Astrocyte (in vitro differentiated cells and primary cell): ENCODE measurements around the gene PGM2.

Experiments
- EZH2 ChIP-seq: IDR thresholded peaks from 2 replicates; pipeline ENCODE4 v1.6.1; 2012; ENCODE audit warnings: mild to moderate bottlenecking, low read length, inconsistent platforms; ENCODE audit not compliant: insufficient read depth
- TF ChIP-seq, protein P1 (sequence below): IDR thresholded peaks from 2 replicates; pipeline ENCODE4 v1.5.1; 2011; ENCODE audit warnings: low read depth, mild to moderate bottlenecking, inconsistent platforms, low read length, moderate library complexity; ENCODE audit not compliant: insufficient read depth

DNA sequence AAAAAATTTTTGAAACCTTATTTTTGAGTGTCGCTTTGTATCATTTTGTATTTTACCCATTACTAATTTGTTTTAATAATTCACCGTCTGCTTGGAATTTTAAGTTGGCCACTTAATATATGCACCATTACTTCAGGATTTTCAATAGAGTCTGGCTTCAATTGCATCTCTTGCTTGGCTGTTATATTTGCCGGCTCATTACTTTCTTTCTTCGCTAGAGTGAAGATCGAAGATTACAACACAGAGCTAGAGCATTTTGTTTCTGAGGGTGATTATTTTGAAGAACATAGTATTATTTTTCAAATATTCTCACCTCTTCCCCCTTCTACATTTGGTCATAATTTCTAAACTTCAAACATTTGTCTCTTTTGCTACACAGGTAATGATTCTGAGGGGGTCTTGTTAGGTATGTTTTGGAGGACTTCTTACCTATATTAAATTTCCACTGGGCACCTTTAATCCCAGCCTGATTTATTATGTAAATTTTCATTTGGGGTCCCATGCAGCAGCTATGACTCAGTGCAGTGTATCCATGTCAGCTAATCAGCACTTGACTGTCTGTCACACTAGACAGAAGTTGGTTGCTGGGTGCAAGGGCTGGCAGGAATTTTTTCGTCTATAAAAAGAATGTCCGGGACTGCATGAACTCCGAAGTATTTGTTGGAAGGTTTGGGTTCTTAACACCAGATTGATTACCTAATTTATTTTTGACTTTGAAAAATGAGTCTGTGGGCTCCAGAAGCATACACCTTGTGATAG lies 83.0 kb downstream of the PGM2 start:
- TF ChIP-seq, protein P1, sequence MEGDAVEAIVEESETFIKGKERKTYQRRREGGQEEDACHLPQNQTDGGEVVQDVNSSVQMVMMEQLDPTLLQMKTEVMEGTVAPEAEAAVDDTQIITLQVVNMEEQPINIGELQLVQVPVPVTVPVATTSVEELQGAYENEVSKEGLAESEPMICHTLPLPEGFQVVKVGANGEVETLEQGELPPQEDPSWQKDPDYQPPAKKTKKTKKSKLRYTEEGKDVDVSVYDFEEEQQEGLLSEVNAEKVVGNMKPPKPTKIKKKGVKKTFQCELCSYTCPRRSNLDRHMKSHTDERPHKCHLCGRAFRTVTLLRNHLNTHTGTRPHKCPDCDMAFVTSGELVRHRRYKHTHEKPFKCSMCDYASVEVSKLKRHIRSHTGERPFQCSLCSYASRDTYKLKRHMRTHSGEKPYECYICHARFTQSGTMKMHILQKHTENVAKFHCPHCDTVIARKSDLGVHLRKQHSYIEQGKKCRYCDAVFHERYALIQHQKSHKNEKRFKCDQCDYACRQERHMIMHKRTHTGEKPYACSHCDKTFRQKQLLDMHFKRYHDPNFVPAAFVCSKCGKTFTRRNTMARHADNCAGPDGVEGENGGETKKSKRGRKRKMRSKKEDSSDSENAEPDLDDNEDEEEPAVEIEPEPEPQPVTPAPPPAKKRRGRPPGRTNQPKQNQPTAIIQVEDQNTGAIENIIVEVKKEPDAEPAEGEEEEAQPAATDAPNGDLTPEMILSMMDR, result no peak
- no peak for TF ChIP-seq EZH2
